Coronary artery (tissue), 2 donors: ENCODE measurements around the gene OGFOD1.

Source experiments
- DNase-seq: peaks from one replicate; pipeline ENCODE4 v3.0.0-alpha.2; 2017; ENCODE audit warnings: low spot score
- H3K27ac ChIP-seq, 2 donors: fragments of 200-600 bp; sonication (generic); one replicate each; pipeline ENCODE4 v1.5.1; 2016 to 2019
- H3K4me3 ChIP-seq: fragments of 200-600 bp; sonication (generic); 2 replicates; pipeline ENCODE4 v1.5.1; 2016; ENCODE audit warnings: mild to moderate bottlenecking, moderate library complexity
- CTCF ChIP-seq: fragments of 200-600 bp; sonication (generic); IDR thresholded peaks from one replicate; pipeline ENCODE4 v1.5.1; 2019; ENCODE audit warnings: antibody characterized with exemption

The OGFOD1 gene

GRCh38 chr16:56426585-56426984, 24.8 kb upstream of the OGFOD1 start:
- DNase-seq: no peak
- H3K4me3 ChIP-seq: no peak overlapping the region
- H3K27ac ChIP-seq: peak overlapping the region in 1 of 2 donors; percentile 97
- TF ChIP-seq CTCF: no peak

DNA sequence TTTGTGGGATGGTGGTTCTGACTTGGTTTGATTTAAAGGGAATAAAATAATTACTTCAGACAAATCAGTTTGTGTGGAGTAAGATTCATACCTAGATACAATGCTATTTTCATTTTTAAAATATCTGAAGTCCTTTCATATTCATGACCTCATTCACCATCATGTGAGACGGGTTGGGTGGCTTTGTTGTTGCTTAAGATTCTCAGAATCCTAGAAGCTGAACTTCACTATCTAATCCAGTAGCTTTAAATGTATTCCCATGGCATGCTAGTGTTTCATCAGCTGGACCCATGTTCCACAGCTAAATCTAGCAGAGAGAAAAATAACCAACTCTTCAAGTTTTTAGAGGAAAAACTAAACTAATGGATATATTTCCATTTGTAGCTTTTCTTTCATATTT, 23.3 kb upstream of the OGFOD1 start:
- no peak overlapping the region for H3K4me3 ChIP-seq
- no peak for DNase-seq
- no peak overlapping the region for H3K27ac ChIP-seq
- no peak for TF ChIP-seq CTCF

GRCh38 chr16:56436258-56436657, 15.1 kb upstream of the OGFOD1 start:
- no peak for TF ChIP-seq CTCF
- DNase-seq: no peak
- Histone ChIP-seq H3K27ac (no peak overlapping the region), H3K4me3 (no peak overlapping the region)

DNA sequence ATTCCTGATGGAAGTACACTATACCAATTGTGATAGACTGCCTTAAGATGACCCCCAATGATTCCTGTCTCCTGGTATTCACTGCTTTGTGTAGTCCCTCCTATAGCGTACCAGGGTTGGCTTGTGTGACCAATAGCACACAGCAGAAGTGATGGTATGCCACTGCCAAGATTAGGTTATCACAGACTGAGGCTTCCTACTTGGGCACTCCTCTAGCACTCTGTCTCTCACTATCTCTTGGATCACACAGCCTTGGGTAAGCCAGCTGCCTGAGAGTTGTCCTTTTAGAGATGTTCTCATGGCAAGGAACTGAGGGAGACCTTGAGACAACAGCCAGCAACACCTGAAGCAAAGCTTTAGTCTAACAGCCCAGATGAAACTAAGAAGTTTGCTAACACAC, 13.3 kb upstream of the OGFOD1 start:
- H3K4me3 ChIP-seq: no peak overlapping the region
- H3K27ac ChIP-seq: no peak overlapping the region
- DNase-seq: no peak
- TF ChIP-seq CTCF: no peak

DNA sequence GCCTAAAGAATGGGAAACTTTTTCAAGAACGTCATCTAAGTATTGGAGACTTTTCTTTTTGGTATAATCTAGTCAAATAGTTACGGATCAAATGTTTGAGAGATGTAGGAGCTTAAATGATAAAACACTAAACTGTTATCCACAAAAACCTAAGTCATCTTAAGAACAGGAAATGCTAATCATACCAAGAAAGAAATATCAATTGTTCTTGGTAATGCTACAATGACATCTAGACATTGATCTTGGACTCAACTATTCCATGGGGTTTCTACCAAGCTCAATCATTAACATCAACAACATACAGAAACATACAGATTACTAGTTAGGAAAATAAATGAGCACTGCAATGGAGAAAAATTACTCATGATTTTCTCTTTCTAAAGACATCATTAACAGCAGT, 4.1 kb upstream of the OGFOD1 start:
- no peak overlapping the region for H3K4me3 ChIP-seq
- no peak overlapping the region for H3K27ac ChIP-seq
- no peak for TF ChIP-seq CTCF
- no peak for DNase-seq

- no peak for DNase-seq
- TF ChIP-seq CTCF: no peak
- Histone ChIP-seq H3K27ac (no peak overlapping the region), H3K4me3 (no peak overlapping the region)
These were observed 3.3 kb upstream of the OGFOD1 start for GRCh38 chr16:56448005-56448404.

- H3K27ac ChIP-seq: peak overlapping the region; percentile 88 to 91
- no peak for DNase-seq
These were observed 924 bp upstream of the OGFOD1 start for GRCh38 chr16:56450275-56450985.

More at GRCh38 chr16:56450275-56450985, 924 bp upstream of the OGFOD1 start:
- no peak for TF ChIP-seq CTCF
- H3K4me3 ChIP-seq: peak overlapping the region; percentile 98
